Mesothelial cell of epicardium (in vitro differentiated cells): ENCODE measurements around the gene SRRM3. TPM values are rescaled to one million over a fixed set of nuclear protein-coding genes. Genes with fewer than 3 reads are reported as not detected.
"Not testable (repeated sequence)": the region's sequence is repeated elsewhere in the genome, so short reads cannot be mapped to it uniquely, and the experiment has no call there.

Source experiments
- DNase-seq, 2 experiments: peaks; one replicate each; pipeline ENCODE4 v3.0.0; 2021; ENCODE audit warnings: low spot score in 2 of 2; ENCODE audit not compliant: unreplicated experiment in 2 of 2
- H3K27ac Mint-ChIP-seq: 2 replicates; pipeline ENCODE4 v1.8.0; 2021; ENCODE audit warnings: mixed read lengths
- H3K27me3 Mint-ChIP-seq: 2 replicates; pipeline ENCODE4 v1.8.0; 2021; ENCODE audit warnings: low read depth, mixed read lengths
- H3K36me3 Mint-ChIP-seq: 2 replicates; pipeline ENCODE4 v1.8.0; 2021; ENCODE audit warnings: mixed read lengths
- H3K4me1 Mint-ChIP-seq: 2 replicates; pipeline ENCODE4 v1.8.0; 2021; ENCODE audit warnings: mixed read lengths
- H3K4me3 Mint-ChIP-seq: 2 replicates; pipeline ENCODE4 v1.8.0; 2021; ENCODE audit warnings: mild to moderate bottlenecking, moderate library complexity, mixed read lengths
- H3K9me3 Mint-ChIP-seq: 2 replicates; pipeline ENCODE4 v1.8.0; 2021; ENCODE audit warnings: mixed read lengths
- CTCF ChIP-seq: fragments of 200-600 bp; sonication (generic); IDR thresholded peaks from one replicate; pipeline ENCODE4 v1.5.0; 2021; ENCODE audit warnings: antibody characterized with exemption; ENCODE audit not compliant: unreplicated experiment
- total RNA-seq: library from RNA; stranded (reverse); gene quantifications from 3 replicates; pipeline ENCODE4 v1.2.1, GENCODE V29; 2021

Gene SRRM3
- total RNA-seq, 1 donor from 2014 or later: 6.9 TPM

GRCh38 chr7:76236224-76236623 is 34.5 kb downstream of the SRRM3 start:
- DNase-seq: no peak
- Mint-ChIP-seq H3K4me1 (peaks cover 25% of the 10 kb centered on the region), H3K4me3 (no peak overlapping the region), H3K27ac (no peak overlapping the region), H3K36me3 (no peaks in the 10 kb centered on the region), H3K9me3 (no peaks in the 10 kb centered on the region), H3K27me3 (peaks cover 34% of the 10 kb centered on the region)
- no peak for TF ChIP-seq CTCF

- Mint-ChIP-seq H3K27ac (peak overlapping the region; percentile 9), H3K36me3 (no peaks in the 10 kb centered on the region), H3K4me1 (peaks cover 25% of the 10 kb centered on the region), H3K9me3 (no peaks in the 10 kb centered on the region), H3K27me3 (peaks cover 13% of the 10 kb centered on the region), H3K4me3 (no peak overlapping the region)
- TF ChIP-seq CTCF: no peak
- no peak for DNase-seq
Observed at GRCh38 chr7:76238326-76238725, 36.6 kb downstream of the SRRM3 start.

- H3K9me3 Mint-ChIP-seq: no peaks in the 10 kb centered on the region
- no peak for DNase-seq
Observed at GRCh38 chr7:76241141-76241540, 39.4 kb downstream of the SRRM3 start.

GRCh38 chr7:76242517-76243063 is 40.9 kb downstream of the SRRM3 start:
- peaks cover 18% of the 10 kb centered on the region for H3K4me1 Mint-ChIP-seq
- not testable (repeated sequence) for H3K27me3 Mint-ChIP-seq, H3K27ac Mint-ChIP-seq, H3K9me3 Mint-ChIP-seq, H3K4me3 Mint-ChIP-seq, H3K36me3 Mint-ChIP-seq, DNase-seq

More at GRCh38 chr7:76241141-76241540, 39.4 kb downstream of the SRRM3 start:
- no peak overlapping the region for H3K4me3 Mint-ChIP-seq
- H3K27me3 Mint-ChIP-seq: peaks cover 8% of the 10 kb centered on the region
- no peak for TF ChIP-seq CTCF
- no peaks in the 10 kb centered on the region for H3K36me3 Mint-ChIP-seq
- no peak overlapping the region for H3K27ac Mint-ChIP-seq
- peaks cover 23% of the 10 kb centered on the region for H3K4me1 Mint-ChIP-seq

- Mint-ChIP-seq H3K4me1 (peaks cover 6% of the 10 kb centered on the region), H3K9me3 (no peaks in the 10 kb centered on the region), H3K27ac (peak overlapping the region; percentile 8), H3K4me3 (no peak overlapping the region), H3K27me3 (peaks cover 1% of the 10 kb centered on the region), H3K36me3 (no peaks in the 10 kb centered on the region)
- TF ChIP-seq CTCF: no peak
- DNase-seq: no peak
Observed at GRCh38 chr7:76244781-76245391, 43.2 kb downstream of the SRRM3 start.

- no peak for TF ChIP-seq CTCF
- H3K27me3 Mint-ChIP-seq: peaks cover 1% of the 10 kb centered on the region
- no peak for DNase-seq
- H3K36me3 Mint-ChIP-seq: no peaks in the 10 kb centered on the region
- H3K4me1 Mint-ChIP-seq: peaks cover 13% of the 10 kb centered on the region
- H3K4me3 Mint-ChIP-seq: no peak overlapping the region
- H3K9me3 Mint-ChIP-seq: no peaks in the 10 kb centered on the region
- no peak overlapping the region for H3K27ac Mint-ChIP-seq
Observed at GRCh38 chr7:76246804-76247389, 45.2 kb downstream of the SRRM3 start.
